ENCODE measurements around the gene DNAJC17. TPM values are rescaled to one million over a fixed set of nuclear protein-coding genes. Genes with fewer than 3 reads are reported as not detected.

Gene DNAJC17
- total RNA-seq, 4 donors from 2014 or later: 23.9 to 61.5 (median 36.3) TPM

GRCh38 chr15:40744815-40745152 is 62.5 kb downstream of the DNAJC17 start:
- peak overlapping the region in 1 of 4 donors; percentile 29 for H3K27ac ChIP-seq
- no peaks in the 10 kb centered on the region for H3K27me3 ChIP-seq
- H3K4me3 ChIP-seq: no peak overlapping the region
- peaks cover 0 to 95% (median 0%) of the 10 kb centered on the region in 3 donors for H3K36me3 ChIP-seq
- peaks cover 0 to 4% (median 0%) of the 10 kb centered on the region in 4 donors for H3K4me1 ChIP-seq
- DNase-seq (ENCODE audit: low spot score in 2 of 2): no peak
- no peaks in the 10 kb centered on the region for H3K9me3 ChIP-seq
- WGBS, 2 donors: 53 to 61% methylated on average over 5 of the region's 5 CpGs
- TF ChIP-seq CTCF (IDR thresholded peaks at IDR 0.05): no peak
- TF ChIP-seq EP300 (IDR thresholded peaks at IDR 0.05): no peak
- no peak for TF ChIP-seq POLR2A (IDR thresholded peaks at IDR 0.05)

GRCh38 chr15:40743921-40744814 is 63.1 kb downstream of the DNAJC17 start:
- peaks cover 0 to 95% (median 0%) of the 10 kb centered on the region in 3 donors for H3K36me3 ChIP-seq
- no peaks in the 10 kb centered on the region for H3K9me3 ChIP-seq
- H3K27me3 ChIP-seq: no peaks in the 10 kb centered on the region
- H3K4me3 ChIP-seq: no peak overlapping the region
- peaks cover 0 to 4% (median 0%) of the 10 kb centered on the region in 4 donors for H3K4me1 ChIP-seq
- 58 to 70% methylated on average over 12 of the region's 12 CpGs for WGBS, 2 donors
- H3K27ac ChIP-seq: peak overlapping the region in 1 of 4 donors; percentile 29
- no peak for TF ChIP-seq EP300 (IDR thresholded peaks at IDR 0.05)
- TF ChIP-seq POLR2A (IDR thresholded peaks at IDR 0.05): no peak
- TF ChIP-seq CTCF (IDR thresholded peaks at IDR 0.05): no peak
- DNase-seq (ENCODE audit: low spot score in 2 of 2): no peak

GRCh38 chr15:40743485-40743901 is 63.8 kb downstream of the DNAJC17 start:
- Histone ChIP-seq H3K27ac (no peak overlapping the region), H3K9me3 (no peaks in the 10 kb centered on the region), H3K4me3 (no peak overlapping the region), H3K27me3 (no peaks in the 10 kb centered on the region), H3K4me1 (peaks cover 0 to 4% (median 0%) of the 10 kb centered on the region in 4 donors), H3K36me3 (peaks cover 0 to 95% (median 0%) of the 10 kb centered on the region in 3 donors)
- DNase-seq (ENCODE audit: low spot score in 2 of 2): no peak
- WGBS, 2 donors: 64 to 73% methylated on average over 2 of the region's 2 CpGs
- TF ChIP-seq EP300 (IDR thresholded peaks at IDR 0.05) (no peak), CTCF (IDR thresholded peaks at IDR 0.05) (no peak), POLR2A (IDR thresholded peaks at IDR 0.05) (no peak)

- Histone ChIP-seq H3K4me3 (no peak overlapping the region), H3K9me3 (no peaks in the 10 kb centered on the region), H3K27me3 (no peaks in the 10 kb centered on the region), H3K27ac (no peak overlapping the region), H3K4me1 (no peaks in the 10 kb centered on the region), H3K36me3 (peaks cover 0 to 97% (median 17%) of the 10 kb centered on the region in 3 donors)
- no peak for DNase-seq (ENCODE audit: low spot score in 2 of 2)
- WGBS, 2 donors: 78 to 96% methylated on average over 2 of the region's 2 CpGs
- TF ChIP-seq CTCF (IDR thresholded peaks at IDR 0.05): no peak
- TF ChIP-seq POLR2A (IDR thresholded peaks at IDR 0.05): no peak
- no peak for TF ChIP-seq EP300 (IDR thresholded peaks at IDR 0.05)
Measured at GRCh38 chr15:40739854-40740253, 67.4 kb downstream of the DNAJC17 start.

GRCh38 chr15:40739047-40739446 is 68.2 kb downstream of the DNAJC17 start:
- H3K36me3 ChIP-seq: peaks cover 0 to 97% (median 17%) of the 10 kb centered on the region in 3 donors
- H3K27ac ChIP-seq: no peak overlapping the region
- TF ChIP-seq CTCF (IDR thresholded peaks at IDR 0.05): no peak
- no peak for TF ChIP-seq POLR2A (IDR thresholded peaks at IDR 0.05)
- TF ChIP-seq EP300 (IDR thresholded peaks at IDR 0.05): no peak
- no peaks in the 10 kb centered on the region for H3K9me3 ChIP-seq
- DNase-seq (ENCODE audit: low spot score in 2 of 2): no peak
- WGBS, 2 donors: 34 to 39% methylated on average over 2 of the region's 2 CpGs
- H3K4me1 ChIP-seq: no peaks in the 10 kb centered on the region
- no peak overlapping the region for H3K4me3 ChIP-seq
- H3K27me3 ChIP-seq: no peaks in the 10 kb centered on the region

All from tibial nerve (tissue), 4 donors.